OCI-LY3 (cell line): ENCODE measurements around the gene GPR39.

Source experiments
- H2AFZ ChIP-seq: fragments of 200-600, 300-600 bp; shearing (Covaris generic); 2 replicates; pipeline ENCODE4 v1.6.0; 2014; ENCODE audit warnings: antibody characterized with exemption, low read depth, low read length
- H3K27ac ChIP-seq: fragments of 200-600, 300-600 bp; sonication (generic); 2 replicates; pipeline ENCODE4 v1.5.1; 2014; ENCODE audit warnings: mild to moderate bottlenecking, low read length, moderate library complexity, mixed read lengths
- H3K27me3 ChIP-seq: fragments of 200-600, 300-600 bp; sonication (generic); 2 replicates; pipeline ENCODE4 v1.6.1; 2014; ENCODE audit warnings: low read depth, low read length, mixed read lengths
- H3K36me3 ChIP-seq: fragments of 200-600, 300-600 bp; sonication (generic); replicated peaks from 2 replicates; pipeline ENCODE3; 2014; ENCODE audit warnings: low read depth, low read length, mixed read lengths
- H3K4me1 ChIP-seq: fragments of 300-600, 200-600 bp; sonication (generic); 2 replicates; pipeline ENCODE4 v1.6.1; 2014; ENCODE audit warnings: low read length, mixed read lengths
- H3K4me2 ChIP-seq: fragments of 200-600, 300-600 bp; sonication (generic); 2 replicates; pipeline ENCODE4 v1.6.1; 2014; ENCODE audit warnings: low read length, mixed read lengths
- H3K4me3 ChIP-seq: fragments of 300-600, 200-600 bp; sonication (generic); 2 replicates; pipeline ENCODE4 v1.5.1; 2014; ENCODE audit warnings: antibody characterized with exemption, mild to moderate bottlenecking, low read length, moderate library complexity
- H3K79me2 ChIP-seq: fragments of 300-600, 200-600 bp; shearing (Covaris generic); 2 replicates; pipeline ENCODE4 v1.6.1; 2014; ENCODE audit warnings: mild to moderate bottlenecking, low read length, mixed read lengths
- H3K9ac ChIP-seq: fragments of 300-600, 200-600 bp; shearing (Covaris generic); 2 replicates; pipeline ENCODE4 v1.6.0; 2014; ENCODE audit warnings: mild to moderate bottlenecking, low read length, moderate library complexity
- H3K9me3 ChIP-seq: fragments of 200-600, 300-600 bp; shearing (Covaris generic); 2 replicates; pipeline ENCODE4 v1.6.1; 2014; ENCODE audit warnings: low read length, mixed read lengths; ENCODE audit not compliant: insufficient read depth
- H4K20me1 ChIP-seq: fragments of 200-600, 300-600 bp; sonication (generic); 2 replicates; pipeline ENCODE4 v1.6.1; 2016; ENCODE audit warnings: low read length, mixed read lengths; ENCODE audit not compliant: insufficient read depth
- EZH2phosphoT487 ChIP-seq: fragments of 200-600 bp; shearing (Covaris generic); IDR thresholded peaks from 2 replicates; pipeline ENCODE4 v1.6.1; 2018; ENCODE audit warnings: antibody characterized with exemption, mixed run types, low read depth
- TF ChIP-seq, protein P1 (sequence below): fragments of 200-600, 300-600 bp; sonication (generic); IDR thresholded peaks from 2 replicates; pipeline ENCODE4 v1.5.1; 2014; ENCODE audit warnings: antibody characterized with exemption, low read length, low read depth

The GPR39 gene

DNA sequence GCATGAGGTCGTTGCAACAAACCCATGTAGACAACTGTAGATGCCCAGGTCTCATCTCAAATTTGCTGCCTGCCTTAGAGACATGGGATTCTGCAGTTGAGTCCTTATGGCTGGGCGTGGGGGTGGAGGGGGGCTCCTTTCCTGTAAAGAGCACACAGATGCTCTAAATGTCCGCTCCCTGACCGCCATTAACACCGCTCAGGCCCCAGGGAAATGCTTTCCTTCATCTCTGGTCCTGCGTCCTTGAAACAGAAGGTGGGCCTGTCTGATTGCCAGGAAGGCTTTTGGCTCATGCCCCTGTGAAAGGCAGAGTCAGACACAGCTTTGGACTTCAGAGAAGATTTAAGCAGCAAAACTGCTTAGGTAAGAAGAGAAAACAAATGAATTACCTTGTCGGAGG lies 25.7 kb downstream of the GPR39 start:
- H3K79me2 ChIP-seq = no peaks in the 10 kb centered on the region
- H3K9me3 ChIP-seq = no peaks in the 10 kb centered on the region
- no peaks in the 10 kb centered on the region for H3K36me3 ChIP-seq
- no peak overlapping the region for H3K4me3 ChIP-seq
- H2AFZ ChIP-seq = no peak overlapping the region
- no peaks in the 10 kb centered on the region for H4K20me1 ChIP-seq
- no peaks in the 10 kb centered on the region for H3K4me1 ChIP-seq
- no peaks in the 10 kb centered on the region for H3K27me3 ChIP-seq
- H3K9ac ChIP-seq = no peak overlapping the region
- TF ChIP-seq EZH2phosphoT487 = no peak
- TF ChIP-seq, protein P1, sequence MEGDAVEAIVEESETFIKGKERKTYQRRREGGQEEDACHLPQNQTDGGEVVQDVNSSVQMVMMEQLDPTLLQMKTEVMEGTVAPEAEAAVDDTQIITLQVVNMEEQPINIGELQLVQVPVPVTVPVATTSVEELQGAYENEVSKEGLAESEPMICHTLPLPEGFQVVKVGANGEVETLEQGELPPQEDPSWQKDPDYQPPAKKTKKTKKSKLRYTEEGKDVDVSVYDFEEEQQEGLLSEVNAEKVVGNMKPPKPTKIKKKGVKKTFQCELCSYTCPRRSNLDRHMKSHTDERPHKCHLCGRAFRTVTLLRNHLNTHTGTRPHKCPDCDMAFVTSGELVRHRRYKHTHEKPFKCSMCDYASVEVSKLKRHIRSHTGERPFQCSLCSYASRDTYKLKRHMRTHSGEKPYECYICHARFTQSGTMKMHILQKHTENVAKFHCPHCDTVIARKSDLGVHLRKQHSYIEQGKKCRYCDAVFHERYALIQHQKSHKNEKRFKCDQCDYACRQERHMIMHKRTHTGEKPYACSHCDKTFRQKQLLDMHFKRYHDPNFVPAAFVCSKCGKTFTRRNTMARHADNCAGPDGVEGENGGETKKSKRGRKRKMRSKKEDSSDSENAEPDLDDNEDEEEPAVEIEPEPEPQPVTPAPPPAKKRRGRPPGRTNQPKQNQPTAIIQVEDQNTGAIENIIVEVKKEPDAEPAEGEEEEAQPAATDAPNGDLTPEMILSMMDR = no peak
- no peak overlapping the region for H3K4me2 ChIP-seq
- H3K27ac ChIP-seq = no peak overlapping the region

DNA sequence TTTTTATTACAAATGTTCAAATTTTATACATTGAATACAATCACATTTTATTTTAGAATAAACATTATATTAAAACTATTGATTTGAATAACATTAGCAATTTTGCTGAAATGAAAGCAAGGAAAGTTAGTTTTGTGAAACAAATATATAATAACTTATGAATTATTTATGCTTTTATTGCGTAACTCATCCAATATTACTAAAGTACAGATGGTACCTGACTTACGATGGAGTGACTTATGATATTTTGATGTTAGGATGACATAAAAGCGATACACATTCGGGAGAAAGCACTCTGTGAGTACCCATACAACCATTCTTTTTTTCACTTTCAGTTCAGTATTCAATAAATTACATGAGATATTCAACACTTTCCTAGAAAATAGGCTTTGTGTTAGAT lies 26.5 kb downstream of the GPR39 start:
- Histone ChIP-seq H3K4me3 (no peak overlapping the region), H4K20me1 (no peaks in the 10 kb centered on the region), H2AFZ (no peak overlapping the region), H3K27ac (no peak overlapping the region), H3K9ac (no peak overlapping the region), H3K27me3 (no peaks in the 10 kb centered on the region), H3K9me3 (no peaks in the 10 kb centered on the region), H3K36me3 (no peaks in the 10 kb centered on the region), H3K4me1 (no peaks in the 10 kb centered on the region), H3K79me2 (no peaks in the 10 kb centered on the region), H3K4me2 (no peak overlapping the region)
- TF ChIP-seq, protein P1 = no peak
- no peak for TF ChIP-seq EZH2phosphoT487

DNA sequence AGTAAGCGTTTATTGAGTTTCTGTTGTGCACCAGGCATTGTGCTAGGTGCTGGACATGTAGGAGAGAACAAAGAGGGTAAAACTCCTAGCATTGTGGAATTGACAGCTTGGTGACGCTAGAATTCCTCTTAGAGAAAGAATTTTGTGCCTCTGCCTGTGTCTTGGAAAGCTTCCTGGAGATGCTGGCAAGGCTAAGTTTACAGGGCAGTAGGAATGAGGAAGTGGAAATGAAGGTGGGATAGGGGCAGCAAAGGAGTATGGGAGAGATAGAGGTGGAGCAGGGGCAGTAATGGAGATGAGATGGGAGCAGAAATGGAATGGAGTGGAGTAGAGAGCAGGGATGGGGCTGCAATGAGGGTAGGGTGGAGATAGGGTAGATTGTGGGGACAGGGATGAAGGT lies 29.8 kb downstream of the GPR39 start:
- H3K9me3 ChIP-seq = no peaks in the 10 kb centered on the region
- no peak overlapping the region for H2AFZ ChIP-seq
- H3K9ac ChIP-seq = no peak overlapping the region
- no peak overlapping the region for H3K27ac ChIP-seq
- no peak for TF ChIP-seq EZH2phosphoT487
- TF ChIP-seq, protein P1 = no peak
- no peak overlapping the region for H3K4me2 ChIP-seq
- no peaks in the 10 kb centered on the region for H4K20me1 ChIP-seq
- H3K4me1 ChIP-seq = no peaks in the 10 kb centered on the region
- H3K4me3 ChIP-seq = no peak overlapping the region
- no peaks in the 10 kb centered on the region for H3K27me3 ChIP-seq
- no peaks in the 10 kb centered on the region for H3K79me2 ChIP-seq
- no peaks in the 10 kb centered on the region for H3K36me3 ChIP-seq

DNA sequence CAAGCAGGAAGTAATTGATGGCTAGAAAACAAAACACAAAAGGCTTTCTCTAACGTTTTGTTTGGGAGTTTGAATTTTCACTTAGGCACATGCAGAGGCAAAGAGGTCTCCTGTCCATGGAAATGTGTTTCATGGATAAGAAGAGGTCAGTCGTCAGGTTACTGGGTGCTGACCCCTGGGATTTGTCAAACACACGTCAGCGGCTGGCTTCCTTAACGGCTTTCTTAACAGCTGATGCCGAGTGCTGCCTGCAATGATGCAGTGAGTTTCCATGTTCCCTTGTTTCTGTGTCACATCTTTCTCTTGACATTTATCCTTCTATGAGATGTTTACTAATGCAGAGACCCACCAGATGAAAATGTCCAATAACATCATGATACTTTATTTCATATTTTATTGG lies 31.7 kb downstream of the GPR39 start:
- no peak overlapping the region for H3K4me2 ChIP-seq
- H3K27me3 ChIP-seq = no peaks in the 10 kb centered on the region
- H3K4me3 ChIP-seq = no peak overlapping the region
- no peak overlapping the region for H3K27ac ChIP-seq
- H2AFZ ChIP-seq = no peak overlapping the region
- no peaks in the 10 kb centered on the region for H4K20me1 ChIP-seq
- H3K9me3 ChIP-seq = no peaks in the 10 kb centered on the region
- H3K4me1 ChIP-seq = no peaks in the 10 kb centered on the region
- no peaks in the 10 kb centered on the region for H3K79me2 ChIP-seq
- no peaks in the 10 kb centered on the region for H3K36me3 ChIP-seq
- TF ChIP-seq, protein P1 = no peak
- no peak overlapping the region for H3K9ac ChIP-seq
